ENCODE results near the gene MTMR11. TPM values are rescaled to one million over a fixed set of nuclear protein-coding genes. Genes with fewer than 3 reads are reported as not detected.

MTMR11 gene
- total and polyA plus RNA-seq, 9 of the 15 experiments (the other 6 are each of a cell fraction or from before 2014, with no cell fraction given): 0.09 to 1.6 (median 0.51) TPM

DNA sequence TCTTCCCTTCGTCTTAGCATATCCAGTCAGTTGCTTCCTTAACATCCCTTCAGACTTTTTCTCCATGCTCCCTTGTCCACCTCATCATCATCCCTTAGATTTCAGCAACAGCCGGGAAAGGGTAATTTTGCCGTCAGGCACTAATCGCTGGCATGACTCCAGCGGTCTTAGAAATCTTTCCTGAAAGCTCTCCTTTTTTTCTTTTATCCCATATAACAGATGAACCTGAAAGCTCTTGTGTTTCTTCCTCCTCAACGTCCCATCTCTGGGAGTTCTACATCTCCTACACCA lies 47.7 kb downstream of the MTMR11 start (continued):
- TF ChIP-seq, protein P1, sequence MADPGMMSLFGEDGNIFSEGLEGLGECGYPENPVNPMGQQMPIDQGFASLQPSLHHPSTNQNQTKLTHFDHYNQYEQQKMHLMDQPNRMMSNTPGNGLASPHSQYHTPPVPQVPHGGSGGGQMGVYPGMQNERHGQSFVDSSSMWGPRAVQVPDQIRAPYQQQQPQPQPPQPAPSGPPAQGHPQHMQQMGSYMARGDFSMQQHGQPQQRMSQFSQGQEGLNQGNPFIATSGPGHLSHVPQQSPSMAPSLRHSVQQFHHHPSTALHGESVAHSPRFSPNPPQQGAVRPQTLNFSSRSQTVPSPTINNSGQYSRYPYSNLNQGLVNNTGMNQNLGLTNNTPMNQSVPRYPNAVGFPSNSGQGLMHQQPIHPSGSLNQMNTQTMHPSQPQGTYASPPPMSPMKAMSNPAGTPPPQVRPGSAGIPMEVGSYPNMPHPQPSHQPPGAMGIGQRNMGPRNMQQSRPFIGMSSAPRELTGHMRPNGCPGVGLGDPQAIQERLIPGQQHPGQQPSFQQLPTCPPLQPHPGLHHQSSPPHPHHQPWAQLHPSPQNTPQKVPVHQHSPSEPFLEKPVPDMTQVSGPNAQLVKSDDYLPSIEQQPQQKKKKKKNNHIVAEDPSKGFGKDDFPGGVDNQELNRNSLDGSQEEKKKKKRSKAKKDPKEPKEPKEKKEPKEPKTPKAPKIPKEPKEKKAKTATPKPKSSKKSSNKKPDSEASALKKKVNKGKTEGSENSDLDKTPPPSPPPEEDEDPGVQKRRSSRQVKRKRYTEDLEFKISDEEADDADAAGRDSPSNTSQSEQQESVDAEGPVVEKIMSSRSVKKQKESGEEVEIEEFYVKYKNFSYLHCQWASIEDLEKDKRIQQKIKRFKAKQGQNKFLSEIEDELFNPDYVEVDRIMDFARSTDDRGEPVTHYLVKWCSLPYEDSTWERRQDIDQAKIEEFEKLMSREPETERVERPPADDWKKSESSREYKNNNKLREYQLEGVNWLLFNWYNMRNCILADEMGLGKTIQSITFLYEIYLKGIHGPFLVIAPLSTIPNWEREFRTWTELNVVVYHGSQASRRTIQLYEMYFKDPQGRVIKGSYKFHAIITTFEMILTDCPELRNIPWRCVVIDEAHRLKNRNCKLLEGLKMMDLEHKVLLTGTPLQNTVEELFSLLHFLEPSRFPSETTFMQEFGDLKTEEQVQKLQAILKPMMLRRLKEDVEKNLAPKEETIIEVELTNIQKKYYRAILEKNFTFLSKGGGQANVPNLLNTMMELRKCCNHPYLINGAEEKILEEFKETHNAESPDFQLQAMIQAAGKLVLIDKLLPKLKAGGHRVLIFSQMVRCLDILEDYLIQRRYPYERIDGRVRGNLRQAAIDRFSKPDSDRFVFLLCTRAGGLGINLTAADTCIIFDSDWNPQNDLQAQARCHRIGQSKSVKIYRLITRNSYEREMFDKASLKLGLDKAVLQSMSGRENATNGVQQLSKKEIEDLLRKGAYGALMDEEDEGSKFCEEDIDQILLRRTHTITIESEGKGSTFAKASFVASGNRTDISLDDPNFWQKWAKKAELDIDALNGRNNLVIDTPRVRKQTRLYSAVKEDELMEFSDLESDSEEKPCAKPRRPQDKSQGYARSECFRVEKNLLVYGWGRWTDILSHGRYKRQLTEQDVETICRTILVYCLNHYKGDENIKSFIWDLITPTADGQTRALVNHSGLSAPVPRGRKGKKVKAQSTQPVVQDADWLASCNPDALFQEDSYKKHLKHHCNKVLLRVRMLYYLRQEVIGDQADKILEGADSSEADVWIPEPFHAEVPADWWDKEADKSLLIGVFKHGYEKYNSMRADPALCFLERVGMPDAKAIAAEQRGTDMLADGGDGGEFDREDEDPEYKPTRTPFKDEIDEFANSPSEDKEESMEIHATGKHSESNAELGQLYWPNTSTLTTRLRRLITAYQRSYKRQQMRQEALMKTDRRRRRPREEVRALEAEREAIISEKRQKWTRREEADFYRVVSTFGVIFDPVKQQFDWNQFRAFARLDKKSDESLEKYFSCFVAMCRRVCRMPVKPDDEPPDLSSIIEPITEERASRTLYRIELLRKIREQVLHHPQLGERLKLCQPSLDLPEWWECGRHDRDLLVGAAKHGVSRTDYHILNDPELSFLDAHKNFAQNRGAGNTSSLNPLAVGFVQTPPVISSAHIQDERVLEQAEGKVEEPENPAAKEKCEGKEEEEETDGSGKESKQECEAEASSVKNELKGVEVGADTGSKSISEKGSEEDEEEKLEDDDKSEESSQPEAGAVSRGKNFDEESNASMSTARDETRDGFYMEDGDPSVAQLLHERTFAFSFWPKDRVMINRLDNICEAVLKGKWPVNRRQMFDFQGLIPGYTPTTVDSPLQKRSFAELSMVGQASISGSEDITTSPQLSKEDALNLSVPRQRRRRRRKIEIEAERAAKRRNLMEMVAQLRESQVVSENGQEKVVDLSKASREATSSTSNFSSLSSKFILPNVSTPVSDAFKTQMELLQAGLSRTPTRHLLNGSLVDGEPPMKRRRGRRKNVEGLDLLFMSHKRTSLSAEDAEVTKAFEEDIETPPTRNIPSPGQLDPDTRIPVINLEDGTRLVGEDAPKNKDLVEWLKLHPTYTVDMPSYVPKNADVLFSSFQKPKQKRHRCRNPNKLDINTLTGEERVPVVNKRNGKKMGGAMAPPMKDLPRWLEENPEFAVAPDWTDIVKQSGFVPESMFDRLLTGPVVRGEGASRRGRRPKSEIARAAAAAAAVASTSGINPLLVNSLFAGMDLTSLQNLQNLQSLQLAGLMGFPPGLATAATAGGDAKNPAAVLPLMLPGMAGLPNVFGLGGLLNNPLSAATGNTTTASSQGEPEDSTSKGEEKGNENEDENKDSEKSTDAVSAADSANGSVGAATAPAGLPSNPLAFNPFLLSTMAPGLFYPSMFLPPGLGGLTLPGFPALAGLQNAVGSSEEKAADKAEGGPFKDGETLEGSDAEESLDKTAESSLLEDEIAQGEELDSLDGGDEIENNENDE (IDR thresholded peaks at IDR 0.05; ENCODE audit: low read depth, low read length): no peak

All from K562 (cell line).